B cell (primary cell): ENCODE measurements around the gene SLC27A5. TPM values are rescaled to one million over a fixed set of nuclear protein-coding genes. Genes with fewer than 3 reads are reported as not detected.
"Not testable (repeated sequence)": the region's sequence is repeated elsewhere in the genome, so short reads cannot be mapped to it uniquely, and the experiment has no call there.

Source experiments
- ATAC-seq: fragments of 200-7000 bp; cut with Tn5 transposase; one replicate; pipeline ENCODE4 v1.10.0; 2021; ENCODE audit warnings: low read depth, mild to moderate bottlenecking, moderate number of reproducible peaks, moderate library complexity
- CTCF ChIA-PET: fragments of 350-600 bp; sonication (Branson Sonifier 250); formaldehyde crosslinking; loops from one replicate; lab custom pipeline; 2021; ENCODE audit warnings: antibody characterized with exemption, inconsistent platforms; lab: Charles Lee
- POLR2A ChIA-PET: fragments of 350-600 bp; sonication (Branson Sonifier 250); formaldehyde crosslinking; loops from one replicate; lab custom pipeline; 2021; ENCODE audit warnings: antibody characterized with exemption; lab: Charles Lee
- DNase-seq: peaks from one replicate; pipeline ENCODE4 v3.0.0; 2013
- H2AFZ ChIP-seq: 2 replicates; pipeline ENCODE4 v1.6.1; 2012; ENCODE audit warnings: mild to moderate bottlenecking, low read depth, low read length; ENCODE audit not compliant: insufficient read depth, poor library complexity, severe bottlenecking
- H3K27ac ChIP-seq, 2 donors: 1 replicate in 1 of 2; 2 replicates in 1 of 2; pipeline ENCODE4 v1.5.1; 2012 to 2013; ENCODE audit warnings: low read length in 2 of 2, mild to moderate bottlenecking in 2 of 2, moderate library complexity in 1 of 2
- H3K27me3 ChIP-seq, 4 experiments: fragments of 200-600 bp in 1 of 4; sonication (generic) in 1 of 4; replicated peaks in 1 of 4; 1 replicate in 2 of 4; 2 replicates in 2 of 4; pipeline versions ENCODE4 v1.6.1 to v1.7.0; 2013 to 2016; ENCODE audit warnings: low read length in 3 of 4, mild to moderate bottlenecking in 2 of 4, mixed read lengths in 1 of 4, moderate library complexity in 1 of 4; ENCODE audit not compliant: insufficient read depth in 4 of 4, control insufficient read depth in 3 of 4; ENCODE audit errors: control extremely low read depth in 1 of 4
- H3K36me3 ChIP-seq, 2 experiments: replicated peaks in 1 of 2; 1 replicate in 1 of 2; 2 replicates in 1 of 2; pipeline versions ENCODE4 v1.6.1 to v1.7.1; 2013; ENCODE audit warnings: low read length in 1 of 2; ENCODE audit not compliant: insufficient read depth in 2 of 2, control insufficient read depth in 1 of 2; ENCODE audit errors: control extremely low read depth in 1 of 2, extremely low read depth in 1 of 2
- H3K4me1 ChIP-seq, 2 donors: fragments of 200-600 bp in 1 of 2; sonication (generic) in 1 of 2; 1 replicate in 1 of 2; 2 replicates in 1 of 2; pipeline versions ENCODE4 v1.5.1 to v1.6.1; 2013 to 2017; ENCODE audit warnings: low read length in 2 of 2; ENCODE audit not compliant: control insufficient read depth in 2 of 2, insufficient read depth in 2 of 2
- H3K4me2 ChIP-seq: replicated peaks from 2 replicates; pipeline ENCODE3; 2012; ENCODE audit warnings: mild to moderate bottlenecking, low read depth, low read length; ENCODE audit not compliant: poor library complexity, severe bottlenecking
- H3K4me3 ChIP-seq, 5 experiments: fragments of 200-600 bp in 1 of 5; sonication (generic) in 1 of 5; 1 replicate in 3 of 5; 2 replicates in 2 of 5; pipeline versions ENCODE4 v1.5.1 to v1.7.0; 2011 to 2016; ENCODE audit warnings: low read length in 4 of 5, mild to moderate bottlenecking in 4 of 5, low read depth in 2 of 5, control low read depth in 1 of 5, moderate library complexity in 1 of 5; ENCODE audit not compliant: insufficient read depth in 1 of 5; ENCODE audit errors: control extremely low read depth in 1 of 5, extremely low read depth in 1 of 5
- H3K79me2 ChIP-seq: fragments of 200-600 bp; sonication (generic); one replicate; pipeline ENCODE4 v1.6.0; 2016; ENCODE audit warnings: low read length; ENCODE audit not compliant: control insufficient read depth, insufficient read depth
- H3K9ac ChIP-seq: fragments of 200-600 bp; sonication (generic); 2 replicates; pipeline ENCODE4 v1.6.1; 2017; ENCODE audit warnings: mild to moderate bottlenecking, low read length, moderate library complexity
- H3K9me3 ChIP-seq, 3 donors: one replicate each; pipeline versions ENCODE4 v1.6.1 to v1.7.1; 2013; ENCODE audit warnings: low read length in 2 of 3; ENCODE audit not compliant: control insufficient read depth in 2 of 3, insufficient read depth in 1 of 3; ENCODE audit errors: control extremely low read depth in 1 of 3
- H4K20me1 ChIP-seq: 2 replicates; pipeline ENCODE4 v1.6.0; 2012; ENCODE audit warnings: mild to moderate bottlenecking, low read length; ENCODE audit not compliant: insufficient read depth, control insufficient read depth, poor library complexity, severe bottlenecking
- H3K27ac Mint-ChIP-seq: one replicate; pipeline ENCODE4 v1.8.0; 2021; ENCODE audit warnings: mixed read lengths
- H3K27me3 Mint-ChIP-seq: one replicate; pipeline ENCODE4 v1.8.0; 2021; ENCODE audit warnings: mixed read lengths
- H3K4me1 Mint-ChIP-seq: one replicate; pipeline ENCODE4 v1.8.0; 2021; ENCODE audit warnings: mixed read lengths
- H3K4me3 Mint-ChIP-seq: one replicate; pipeline ENCODE4 v1.8.0; 2021; ENCODE audit warnings: mixed read lengths
- H3K9me3 Mint-ChIP-seq: one replicate; pipeline ENCODE4 v1.8.0; 2022; ENCODE audit warnings: mixed read lengths; ENCODE audit not compliant: insufficient read depth
- CTCF ChIP-seq: fragments of 200-600 bp; IDR thresholded peaks from one replicate; pipeline ENCODE4 v1.8.0; 2022; ENCODE audit warnings: antibody characterized with exemption, mild to moderate bottlenecking
- EZH2 ChIP-seq: IDR thresholded peaks from 2 replicates; pipeline ENCODE4 v1.6.1; 2012; ENCODE audit warnings: borderline replicate concordance, low read depth, mild to moderate bottlenecking, moderate library complexity, low read length; ENCODE audit not compliant: insufficient read depth, poor library complexity, severe bottlenecking
- WGBS: methylation state at CpG from one replicate; pipeline ENCODE4 v1.1.5; 2013; ENCODE audit warnings: missing lambda C conversion rate; ENCODE audit not compliant: insufficient coverage; 5-methylcytosine and 5-hydroxymethylcytosine counted together
- intact Hi-C: fragments of 100-400 bp; cut with micrococcal nuclease; formaldehyde crosslinking; loops from one replicate; pipeline ENCODE4 v1.10.0; 2022
- polyA plus RNA-seq: library from polyadenylated mRNA; depleted of rRNA; stranded (reverse); fragments of >200 nt; gene quantifications from 2 replicates; pipeline ENCODE4 v1.2.3, GENCODE V29; 2012
- total RNA-seq, 2 donors: library from RNA; stranded (reverse); fragments of 120-200 nt in 1 of 2; gene quantifications; 1 replicate in 1 of 2; 2 replicates in 1 of 2; pipeline versions ENCODE4 v1.2.3 to v1.2.4, GENCODE V29; 2013 to 2022

SLC27A5 gene
- total and polyA plus RNA-seq, 2 donors (not counting 1 experiment from before 2014, with no cell fraction given): 8.9 to 11.8 TPM

DNA sequence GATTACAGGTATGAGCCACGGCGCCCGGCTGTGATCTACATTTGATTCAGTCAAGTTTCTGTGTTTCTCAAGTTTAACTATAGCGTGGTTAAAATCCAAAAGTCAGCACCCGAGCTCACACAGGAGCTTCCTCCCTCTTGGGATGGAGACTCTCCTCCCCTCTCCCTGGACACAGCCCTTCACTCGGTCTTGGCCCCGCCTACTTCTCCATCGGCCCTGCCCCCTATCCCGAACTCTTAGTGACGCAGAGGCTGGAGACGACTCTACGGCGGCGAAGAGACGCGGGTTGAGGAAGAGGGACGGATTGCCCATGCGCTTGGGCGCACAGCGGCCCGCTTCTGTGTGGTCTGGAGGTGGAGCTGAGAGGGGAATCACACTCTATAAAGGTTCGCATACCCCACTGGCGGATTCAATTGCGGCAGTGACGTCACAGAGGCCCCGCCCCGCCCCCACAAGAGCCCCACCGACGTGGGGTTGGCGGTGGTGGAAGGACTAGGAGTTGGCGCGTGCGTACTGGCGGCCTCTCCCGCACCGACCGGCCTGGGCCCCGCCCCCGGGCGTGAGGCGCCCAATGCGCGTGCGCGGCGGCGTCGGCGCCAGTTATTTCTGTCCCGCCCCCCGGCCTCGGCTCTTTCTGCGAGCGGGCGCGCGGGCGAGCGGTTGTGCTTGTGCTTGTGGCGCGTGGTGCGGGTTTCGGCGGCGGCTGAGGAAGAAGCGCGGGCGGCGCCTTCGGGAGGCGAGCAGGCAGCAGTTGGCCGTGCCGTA, 32.2 kb upstream of the SLC27A5 start, which contains the start of gene TRIM28:
Gene TRIM28 (plus strand): TSS at position 239 of the 765 bp plus-strand sequence. CDS start 694 bp downstream, outside the sequence.
- peaks cover 17 to 31% of the 10 kb centered on the region in 2 donors for H3K4me1 ChIP-seq
- TF ChIP-seq EZH2 (no peak), CTCF (no peak)
- Mint-ChIP-seq H3K9me3 (no peaks in the 10 kb centered on the region), H3K4me3 (peak within 1 kb of the TSS; percentile 97), H3K27me3 (peaks cover 15% of the 10 kb centered on the region), H3K4me1 (peaks cover 29% of the 10 kb centered on the region), H3K27ac (peak within 1 kb of the TSS; percentile 99)
- peaks cover 0 to 14% (median 0%) of the 10 kb centered on the region in 4 experiments for H3K27me3 ChIP-seq
- POLR2A ChIA-PET: interaction anchor here (1.0 to 3.4 kb wide), 10 partner anchors 10 to 361 kb away, joined by 3 to 30 read pairs (median 4); partner anchors contain the start of genes CHMP2A, MZF1, ZBTB45 and ZNF274
- DNase-seq (peak; percentile 100), ATAC-seq (peak; percentile 84)
- H3K79me2 ChIP-seq: peaks cover 42% of the 10 kb centered on the region
- H3K4me3 ChIP-seq: peak within 1 kb of the TSS; percentile 67 to 87 (median 82)
- peak within 1 kb of the TSS; percentile 96 for H3K27ac ChIP-seq
- H3K36me3 ChIP-seq: peaks cover 0 to 34% of the 10 kb centered on the region in 2 experiments
- CTCF ChIA-PET: interaction anchor here (2.8 to 3.1 kb wide), 2 partner anchors 10 to 24 kb away, joined by 13 to 24 read pairs; partner anchors contain the start of genes CHMP2A and ZBTB45
- intact Hi-C loops: loop anchor here (1.0 to 2.0 kb wide), 8 partner anchors 11 to 239 kb away; partner anchors contain the start of genes CHMP2A, ERVK3-1, MZF1 and ZNF324
- H3K9me3 ChIP-seq: no peaks in the 10 kb centered on the region
- peak within 1 kb of the TSS; percentile 85 for H2AFZ ChIP-seq
- peak within 1 kb of the TSS; percentile 91 for H3K9ac ChIP-seq
- H4K20me1 ChIP-seq: peaks cover 44% of the 10 kb centered on the region
- under 1% methylated on average over 68 of the region's 73 CpGs for WGBS
- peak within 1 kb of the TSS; percentile 96 for H3K4me2 ChIP-seq

DNA sequence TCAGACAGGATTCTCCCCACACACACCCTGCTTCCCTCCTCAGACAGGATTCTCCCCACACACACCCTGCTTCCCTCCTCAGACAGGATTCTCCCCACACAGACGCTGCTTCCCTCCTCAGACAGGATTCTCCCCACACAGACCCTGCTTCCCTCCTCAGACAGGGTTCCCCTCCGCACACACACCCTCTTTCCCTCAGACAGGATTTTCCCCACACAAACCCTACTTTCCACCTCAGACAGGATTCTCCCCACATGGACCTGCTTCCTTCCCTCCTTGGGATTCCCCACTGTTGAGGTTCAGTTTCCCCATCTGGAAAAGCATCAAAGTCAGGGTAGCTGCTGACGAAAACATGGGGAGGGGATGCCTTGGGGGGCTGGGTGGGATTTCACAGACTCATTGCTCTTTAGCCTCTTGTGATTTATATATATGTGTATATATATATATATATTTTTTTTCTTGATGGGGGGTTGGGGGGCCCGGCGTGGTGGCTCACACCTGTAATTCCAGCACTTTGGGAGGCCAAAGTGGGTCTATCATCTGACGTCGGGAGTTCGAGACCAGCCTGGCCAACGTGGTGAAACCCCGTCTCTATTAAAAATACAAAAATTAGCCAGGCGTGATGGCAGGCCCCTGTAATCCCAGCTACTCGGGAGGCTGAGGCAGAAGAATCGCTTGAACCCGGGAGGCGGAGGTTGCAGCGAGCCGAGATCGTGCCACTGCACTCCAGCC, 31.0 kb upstream of the SLC27A5 start:
- H3K9me3 ChIP-seq, H3K27ac Mint-ChIP-seq, ATAC-seq, intact Hi-C loops, H3K4me2 ChIP-seq, H3K4me3 ChIP-seq, H3K9me3 Mint-ChIP-seq, CTCF ChIA-PET, H3K9ac ChIP-seq, H3K27ac ChIP-seq, H2AFZ ChIP-seq: not testable (repeated sequence)
- Histone ChIP-seq H3K79me2 (peaks cover 31% of the 10 kb centered on the region), H4K20me1 (peaks cover 32% of the 10 kb centered on the region), H3K36me3 (peaks cover 0 to 22% of the 10 kb centered on the region in 2 experiments), H3K4me1 (peaks cover 29 to 43% of the 10 kb centered on the region in 2 donors), H3K27me3 (peaks cover 0 to 26% (median 5%) of the 10 kb centered on the region in 4 experiments)
- WGBS: 82% methylated on average over 9 of the region's 18 CpGs
- H3K27me3 Mint-ChIP-seq: peaks cover 18% of the 10 kb centered on the region
- peaks cover 36% of the 10 kb centered on the region for H3K4me1 Mint-ChIP-seq
- H3K4me3 Mint-ChIP-seq: peak overlapping the region; percentile 97
- POLR2A ChIA-PET: interaction anchor here (1.4 to 3.4 kb wide), 4 partner anchors 10 to 23 kb away, joined by 3 to 30 read pairs (median 17); partner anchors contain the start of genes CHMP2A and ZBTB45
- peak; percentile 23 for DNase-seq

GRCh38 chr19:58539169-58539559, 27.4 kb upstream of the SLC27A5 start:
- H3K36me3 ChIP-seq, H3K4me3 ChIP-seq, intact Hi-C loops, POLR2A ChIA-PET, H3K27ac ChIP-seq, H3K79me2 ChIP-seq, H4K20me1 ChIP-seq, H3K9me3 ChIP-seq, DNase-seq, H3K27ac Mint-ChIP-seq, H3K9ac ChIP-seq, ATAC-seq, H3K9me3 Mint-ChIP-seq: not testable (repeated sequence)
- H3K4me3 Mint-ChIP-seq: peak overlapping the region; percentile 26
- peaks cover 21% of the 10 kb centered on the region for H3K27me3 Mint-ChIP-seq
- H2AFZ ChIP-seq: peak overlapping the region; percentile 87
- CTCF ChIA-PET: interaction anchor here (1.5 kb wide), 1 partner anchor 19 kb away, joined by 4 read pairs; the partner anchor contains the start of gene ZBTB45
- H3K4me1 ChIP-seq: peaks cover 12 to 21% of the 10 kb centered on the region in 2 donors
- H3K27me3 ChIP-seq: peaks cover 0 to 40% (median 9%) of the 10 kb centered on the region in 4 experiments
- H3K4me2 ChIP-seq: peak overlapping the region; percentile 90
- H3K4me1 Mint-ChIP-seq: peaks cover 14% of the 10 kb centered on the region
